ENCODE results near the gene ICOS.

- TF ChIP-seq, protein P1, sequence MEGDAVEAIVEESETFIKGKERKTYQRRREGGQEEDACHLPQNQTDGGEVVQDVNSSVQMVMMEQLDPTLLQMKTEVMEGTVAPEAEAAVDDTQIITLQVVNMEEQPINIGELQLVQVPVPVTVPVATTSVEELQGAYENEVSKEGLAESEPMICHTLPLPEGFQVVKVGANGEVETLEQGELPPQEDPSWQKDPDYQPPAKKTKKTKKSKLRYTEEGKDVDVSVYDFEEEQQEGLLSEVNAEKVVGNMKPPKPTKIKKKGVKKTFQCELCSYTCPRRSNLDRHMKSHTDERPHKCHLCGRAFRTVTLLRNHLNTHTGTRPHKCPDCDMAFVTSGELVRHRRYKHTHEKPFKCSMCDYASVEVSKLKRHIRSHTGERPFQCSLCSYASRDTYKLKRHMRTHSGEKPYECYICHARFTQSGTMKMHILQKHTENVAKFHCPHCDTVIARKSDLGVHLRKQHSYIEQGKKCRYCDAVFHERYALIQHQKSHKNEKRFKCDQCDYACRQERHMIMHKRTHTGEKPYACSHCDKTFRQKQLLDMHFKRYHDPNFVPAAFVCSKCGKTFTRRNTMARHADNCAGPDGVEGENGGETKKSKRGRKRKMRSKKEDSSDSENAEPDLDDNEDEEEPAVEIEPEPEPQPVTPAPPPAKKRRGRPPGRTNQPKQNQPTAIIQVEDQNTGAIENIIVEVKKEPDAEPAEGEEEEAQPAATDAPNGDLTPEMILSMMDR (conservative IDR thresholded peaks at IDR 0.05; ENCODE audit: low read depth, low read length) = no peak
- TF ChIP-seq POLR2A (IDR thresholded peaks at IDR 0.05; ENCODE audit: low read depth, low read length) (no peak), MXI1 (IDR thresholded peaks at IDR 0.05; ENCODE audit: borderline replicate concordance, low read depth, low read length) (no peak), ELK1 (IDR thresholded peaks at IDR 0.05; ENCODE audit: borderline replicate concordance, low read depth, low read length) (no peak)
Observed at GRCh38 chr2:203889542-203889941, 47.0 kb upstream of the ICOS start.

All from IMR-90 (cell line).